ENCODE measurements around the gene FEZF2.

The FEZF2 gene

GRCh38 chr3:62373215-62373614, at the start of gene FEZF2:
TSS of gene FEZF2 (minus strand) at chr3:62373550. CDS start at chr3:62372868, 682 bp downstream.
- no peak for DNase-seq

- no peak for DNase-seq
Measured at GRCh38 chr3:62421207-62421606, 47.9 kb upstream of the FEZF2 start.

- no peak for DNase-seq
Measured at GRCh38 chr3:62416144-62416543, 42.8 kb upstream of the FEZF2 start.

- DNase-seq, result no peak
Measured at GRCh38 chr3:62415312-62415801, 42.0 kb upstream of the FEZF2 start.

GRCh38 chr3:62414786-62415185, 41.4 kb upstream of the FEZF2 start:
- no peak for DNase-seq

GRCh38 chr3:62413687-62414086, 40.3 kb upstream of the FEZF2 start:
- DNase-seq, result no peak

GRCh38 chr3:62406945-62407344, 33.6 kb upstream of the FEZF2 start:
- no peak for DNase-seq

- DNase-seq, result no peak
Measured at GRCh38 chr3:62405566-62405965, 32.2 kb upstream of the FEZF2 start.

GRCh38 chr3:62405135-62405534, 31.8 kb upstream of the FEZF2 start:
- no peak for DNase-seq

- no peak for DNase-seq
Measured at GRCh38 chr3:62404321-62404720, 31.0 kb upstream of the FEZF2 start.

GRCh38 chr3:62403765-62404164, 30.4 kb upstream of the FEZF2 start:
- DNase-seq, result no peak

GRCh38 chr3:62392626-62393292, 19.4 kb upstream of the FEZF2 start:
- DNase-seq, result no peak

GRCh38 chr3:62387251-62387650, 13.9 kb upstream of the FEZF2 start:
- DNase-seq, result no peak

- DNase-seq, result no peak
Measured at GRCh38 chr3:62379321-62379798, 6.0 kb upstream of the FEZF2 start.

- DNase-seq, result no peak
Measured at GRCh38 chr3:62378921-62379320, 5.6 kb upstream of the FEZF2 start.

- no peak for DNase-seq
Measured at GRCh38 chr3:62378311-62378789, 5.0 kb upstream of the FEZF2 start.

- no peak for DNase-seq
Measured at GRCh38 chr3:62376906-62377877, 3.8 kb upstream of the FEZF2 start.

GRCh38 chr3:62376454-62376720, 3.0 kb upstream of the FEZF2 start:
- no peak for DNase-seq

GRCh38 chr3:62375655-62376453, 2.5 kb upstream of the FEZF2 start:
- no peak for DNase-seq

GRCh38 chr3:62374341-62375218, 1.2 kb upstream of the FEZF2 start:
- DNase-seq, result no peak

GRCh38 chr3:62373714-62374333, 474 bp upstream of the FEZF2 start:
- no peak for DNase-seq

- DNase-seq, result no peak
Measured at GRCh38 chr3:62372621-62373041, 719 bp downstream of the FEZF2 start.
